Lower leg skin (tissue), 4 donors: Measurements from ENCODE around the gene IGSF3. TPM values are rescaled to one million over a fixed set of nuclear protein-coding genes. Genes with fewer than 3 reads are reported as not detected.
"Not testable (repeated sequence)": the region's sequence is repeated elsewhere in the genome, so short reads cannot be mapped to it uniquely, and the experiment has no call there.

Experiments used
- DNase-seq, 2 donors: peaks; one replicate each; pipeline ENCODE4 v3.0.0-alpha.2; 2019; ENCODE audit warnings: low spot score in 2 of 2
- H3K4me3 ChIP-seq: fragments of 200-600 bp; sonication (generic); 2 replicates; pipeline ENCODE4 v1.5.1; 2017; ENCODE audit warnings: mild to moderate bottlenecking, low read depth; ENCODE audit not compliant: poor library complexity, severe bottlenecking
- CTCF ChIP-seq, 3 donors: fragments of 450-650 bp; IDR thresholded peaks; one replicate each; pipeline ENCODE4 v1.5.1; 2016; ENCODE audit warnings: antibody characterized with exemption in 3 of 3, mild to moderate bottlenecking in 3 of 3, moderate library complexity in 2 of 3
- POLR2A ChIP-seq, 2 donors: fragments of 450-650 bp; IDR thresholded peaks; one replicate each; pipeline ENCODE4 v1.6.1; 2016 to 2017; ENCODE audit warnings: antibody characterized with exemption in 2 of 2, mild to moderate bottlenecking in 1 of 2, moderate library complexity in 1 of 2
- WGBS, 2 donors: methylation state at CpG; one replicate each; pipeline ENCODE4 v1.1.5; 2018; 5-methylcytosine and 5-hydroxymethylcytosine counted together
- intact Hi-C: fragments of 100-400 bp; cut with DNase I; formaldehyde crosslinking; loops from one replicate; pipeline ENCODE4 v1.15.0; 2023; ENCODE audit warnings: low total_unique reads
- total RNA-seq, 4 donors: library from RNA; depleted of rRNA; stranded (reverse); fragments of >200 nt; gene quantifications; one replicate each; pipeline ENCODE4 v1.1.0, GENCODE V29; 2016

The IGSF3 gene
- total RNA-seq, 4 donors from 2014 or later: 51.1 to 61.0 (median 57.1) TPM

- no peak overlapping the region for H3K4me3 ChIP-seq
- intact Hi-C loops: no loop called here
- TF ChIP-seq POLR2A (IDR thresholded peaks at IDR 0.05) (no peak), CTCF (IDR thresholded peaks at IDR 0.05) (no peak)
- DNase-seq: no peak
- WGBS, 2 donors: 96 to 97% methylated on average over 1 of the region's 1 CpG
Measured at GRCh38 chr1:116565222-116565621, 102.3 kb downstream of the IGSF3 start.

- no peak overlapping the region for H3K4me3 ChIP-seq
- DNase-seq: no peak
- 94 to 100% methylated on average over 1 of the region's 1 CpG for WGBS, 2 donors
- intact Hi-C loops: no loop called here
- TF ChIP-seq CTCF (IDR thresholded peaks at IDR 0.05) (no peak), POLR2A (IDR thresholded peaks at IDR 0.05) (no peak)
Measured at GRCh38 chr1:116564426-116564825, 103.1 kb downstream of the IGSF3 start.

- H3K4me3 ChIP-seq, DNase-seq, intact Hi-C loops: not testable (repeated sequence)
- 90 to 95% methylated on average over 4 of the region's 4 CpGs for WGBS, 2 donors
Measured at GRCh38 chr1:116562465-116562864, 105.1 kb downstream of the IGSF3 start.

- no peak for TF ChIP-seq CTCF (IDR thresholded peaks at IDR 0.05)
- TF ChIP-seq POLR2A (IDR thresholded peaks at IDR 0.05): no peak
Measured at GRCh38 chr1:116561563-116561962, 106.0 kb downstream of the IGSF3 start.

GRCh38 chr1:116560704-116561490 is 106.6 kb downstream of the IGSF3 start:
- H3K4me3 ChIP-seq: no peak overlapping the region
- intact Hi-C loops: no loop called here
- WGBS, 2 donors: 78 to 83% methylated on average over 4 of the region's 4 CpGs
- no peak for TF ChIP-seq POLR2A (IDR thresholded peaks at IDR 0.05)
- TF ChIP-seq CTCF (IDR thresholded peaks at IDR 0.05): no peak
- no peak for DNase-seq

More at GRCh38 chr1:116561563-116561962, 106.0 kb downstream of the IGSF3 start:
- DNase-seq: no peak
- intact Hi-C loops: no loop called here
- H3K4me3 ChIP-seq: no peak overlapping the region

GRCh38 chr1:116559304-116559761 is 108.2 kb downstream of the IGSF3 start:
- DNase-seq: no peak
- TF ChIP-seq POLR2A (IDR thresholded peaks at IDR 0.05): no peak
- no peak for TF ChIP-seq CTCF (IDR thresholded peaks at IDR 0.05)
- intact Hi-C loops: no loop called here
- 84 to 85% methylated on average over 8 of the region's 8 CpGs for WGBS, 2 donors
- no peak overlapping the region for H3K4me3 ChIP-seq
